PC-3 (cell line): ENCODE data around the gene P2RY2. TPM values are rescaled to one million over a fixed set of nuclear protein-coding genes. Genes with fewer than 3 reads are reported as not detected.

Source experiments
- ATAC-seq: fragments of 200-7000 bp; cut with Tn5 transposase; 2 replicates; pipeline ENCODE4 v1.9.1; 2020; ENCODE audit warnings: mild to moderate bottlenecking, moderate library complexity
- BruUV-seq: library from RNA; stranded (reverse); fragments of 400-500 nt; replicated peaks from 2 replicates; lab custom pipeline; 2021; lab: Mats Ljungman, UMichigan
- CTCF ChIA-PET: fragments of 300-600 bp; sonication (Branson Sonifier 250); formaldehyde crosslinking; loops from one replicate; lab custom pipeline; 2022; ENCODE audit warnings: antibody characterized with exemption; lab: Charles Lee
- POLR2A ChIA-PET: fragments of 300-600 bp; sonication (Branson Sonifier 250); formaldehyde crosslinking; loops from one replicate; lab custom pipeline; 2022; ENCODE audit warnings: antibody characterized with exemption; ENCODE audit not compliant: unreplicated experiment; lab: Charles Lee
- DNase-seq: peaks from one replicate; pipeline ENCODE4 v3.0.0-alpha.2; 2015
- H2AFZ ChIP-seq: fragments of 300-600 bp; sonication (generic); 2 replicates; pipeline ENCODE4 v1.6.0; 2016; ENCODE audit warnings: antibody characterized with exemption, low read length
- H3F3A ChIP-seq: fragments of 300-600 bp; sonication (generic); one replicate; pipeline ENCODE4 v1.6.0; 2017; ENCODE audit warnings: antibody characterized with exemption, low read length, control low read depth, mild to moderate bottlenecking; ENCODE audit not compliant: unreplicated experiment
- H3K27ac ChIP-seq: fragments of 300-600 bp; sonication (generic); 2 replicates; pipeline ENCODE4 v1.5.1; 2016; ENCODE audit warnings: mild to moderate bottlenecking, low read length
- H3K27me3 ChIP-seq: fragments of 300-600 bp; sonication (generic); 2 replicates; pipeline ENCODE4 v1.6.1; 2016; ENCODE audit warnings: low read length, mixed read lengths
- H3K36me3 ChIP-seq: fragments of 300-600 bp; sonication (generic); 2 replicates; pipeline ENCODE4 v1.6.1; 2016; ENCODE audit warnings: low read depth, mixed run types, low read length, mixed read lengths
- H3K4me1 ChIP-seq: fragments of 300-600 bp; sonication (generic); 2 replicates; pipeline ENCODE4 v1.5.1; 2016; ENCODE audit warnings: low read length; ENCODE audit not compliant: insufficient read depth
- H3K4me2 ChIP-seq: fragments of 300-600 bp; sonication (generic); 2 replicates; pipeline ENCODE4 v1.6.0; 2016; ENCODE audit warnings: low read length
- H3K4me3 ChIP-seq: fragments of 300-600 bp; sonication (generic); 2 replicates; pipeline ENCODE4 v1.5.1; 2016; ENCODE audit warnings: mild to moderate bottlenecking, low read length, mixed read lengths
- H3K79me2 ChIP-seq: fragments of 300-600 bp; sonication (generic); 2 replicates; pipeline ENCODE4 v1.6.1; 2017; ENCODE audit warnings: low read length, mixed read lengths
- H3K9ac ChIP-seq: fragments of 300-600 bp; sonication (generic); 2 replicates; pipeline ENCODE4 v1.6.0; 2016; ENCODE audit warnings: mild to moderate bottlenecking, low read length
- H3K9me2 ChIP-seq: fragments of 300-600 bp; sonication (generic); replicated peaks from 2 replicates; pipeline ENCODE4 v1.6.1; 2016; ENCODE audit warnings: mixed run types, low read length, mixed read lengths
- H3K9me3 ChIP-seq: fragments of 300-600 bp; sonication (generic); 2 replicates; pipeline ENCODE4 v1.6.1; 2016; ENCODE audit warnings: low read length, mixed read lengths
- H4K20me1 ChIP-seq: fragments of 300-600 bp; sonication (generic); 2 replicates; pipeline ENCODE4 v1.6.1; 2016; ENCODE audit warnings: low read length, mixed read lengths
- CTCF ChIP-seq: fragments of 300-600 bp; sonication (generic); conservative IDR thresholded peaks from 2 replicates; pipeline ENCODE4 v1.5.1; 2017; ENCODE audit warnings: antibody characterized with exemption, low read depth, mild to moderate bottlenecking, low read length
- EZH2 ChIP-seq: fragments of 300-600 bp; sonication (generic); IDR thresholded peaks from one replicate; pipeline ENCODE4 v1.6.1; 2017; ENCODE audit warnings: antibody characterized with exemption, mild to moderate bottlenecking, low read length; ENCODE audit not compliant: unreplicated experiment
- EZH2phosphoT487 ChIP-seq: fragments of 300-600 bp; sonication (generic); IDR thresholded peaks from 2 replicates; pipeline ENCODE4 v1.6.1; 2018; ENCODE audit warnings: mild to moderate bottlenecking, antibody characterized with exemption, low read length, borderline replicate concordance
- intact Hi-C: fragments of 100-400 bp; cut with micrococcal nuclease; formaldehyde crosslinking; loops from 2 replicates; pipeline ENCODE4 v1.9.0; 2023
- total RNA-seq: library from RNA; depleted of rRNA; stranded (reverse); fragments of >200 nt; gene quantifications from 2 replicates; pipeline ENCODE4 v1.2.3, GENCODE V29; 2014

Gene P2RY2
- total RNA-seq, 1 experiment from 2014 or later = 54.8 TPM

DNA sequence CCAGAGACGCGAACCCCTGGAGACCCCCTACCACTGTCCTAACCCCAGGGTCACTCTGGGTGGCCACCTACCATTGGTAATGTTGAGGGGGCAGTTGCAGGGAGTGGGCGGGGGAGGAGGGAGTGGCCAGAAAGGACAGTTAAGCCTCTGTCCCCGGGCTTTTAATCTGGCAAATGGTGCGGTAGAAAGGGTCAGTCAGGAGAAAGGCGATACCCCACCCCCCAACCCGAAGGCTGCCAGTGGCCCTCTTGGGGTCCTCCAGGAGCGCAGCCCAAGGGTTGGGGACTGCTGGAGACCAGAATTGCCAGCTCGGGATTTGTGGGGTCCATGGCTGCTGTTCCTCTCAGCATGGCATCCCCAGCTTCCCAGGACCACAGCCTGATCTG, 742 bp downstream of the P2RY2 start:
- H4K20me1 ChIP-seq = no peaks in the 10 kb centered on the region
- no TSS peak for BruUV-seq
- H3K9ac ChIP-seq = peak overlapping the region; percentile 73
- H3K36me3 ChIP-seq = peaks cover 8% of the 10 kb centered on the region; the same call in 1 of the 2 replicates
- no peaks in the 10 kb centered on the region for H3F3A ChIP-seq
- peak overlapping the region; percentile 91 for H3K4me2 ChIP-seq
- ChIA-PET CTCF (interaction anchor here (1.3 kb wide), 1 partner anchor 33 kb away, joined by 7 read pairs; no protein-coding TSS in a partner anchor), POLR2A (no interaction called here)
- H2AFZ ChIP-seq = peak overlapping the region; percentile 90
- H3K79me2 ChIP-seq = peaks cover 60% of the 10 kb centered on the region
- ATAC-seq (peak; percentile 6), DNase-seq (no peak)
- no peaks in the 10 kb centered on the region for H3K9me2 ChIP-seq
- no peaks in the 10 kb centered on the region for H3K9me3 ChIP-seq
- H3K4me1 ChIP-seq = peaks cover 37% of the 10 kb centered on the region
- TF ChIP-seq CTCF (no peak), EZH2 (no peak), EZH2phosphoT487 (no peak)
- no peak overlapping the region for H3K27ac ChIP-seq
- H3K4me3 ChIP-seq = peak overlapping the region; percentile 79
- intact Hi-C loops = loop anchor here (1.0 kb wide), 2 partner anchors 13 to 34 kb away; no protein-coding TSS in a partner anchor
- H3K27me3 ChIP-seq = no peaks in the 10 kb centered on the region

DNA sequence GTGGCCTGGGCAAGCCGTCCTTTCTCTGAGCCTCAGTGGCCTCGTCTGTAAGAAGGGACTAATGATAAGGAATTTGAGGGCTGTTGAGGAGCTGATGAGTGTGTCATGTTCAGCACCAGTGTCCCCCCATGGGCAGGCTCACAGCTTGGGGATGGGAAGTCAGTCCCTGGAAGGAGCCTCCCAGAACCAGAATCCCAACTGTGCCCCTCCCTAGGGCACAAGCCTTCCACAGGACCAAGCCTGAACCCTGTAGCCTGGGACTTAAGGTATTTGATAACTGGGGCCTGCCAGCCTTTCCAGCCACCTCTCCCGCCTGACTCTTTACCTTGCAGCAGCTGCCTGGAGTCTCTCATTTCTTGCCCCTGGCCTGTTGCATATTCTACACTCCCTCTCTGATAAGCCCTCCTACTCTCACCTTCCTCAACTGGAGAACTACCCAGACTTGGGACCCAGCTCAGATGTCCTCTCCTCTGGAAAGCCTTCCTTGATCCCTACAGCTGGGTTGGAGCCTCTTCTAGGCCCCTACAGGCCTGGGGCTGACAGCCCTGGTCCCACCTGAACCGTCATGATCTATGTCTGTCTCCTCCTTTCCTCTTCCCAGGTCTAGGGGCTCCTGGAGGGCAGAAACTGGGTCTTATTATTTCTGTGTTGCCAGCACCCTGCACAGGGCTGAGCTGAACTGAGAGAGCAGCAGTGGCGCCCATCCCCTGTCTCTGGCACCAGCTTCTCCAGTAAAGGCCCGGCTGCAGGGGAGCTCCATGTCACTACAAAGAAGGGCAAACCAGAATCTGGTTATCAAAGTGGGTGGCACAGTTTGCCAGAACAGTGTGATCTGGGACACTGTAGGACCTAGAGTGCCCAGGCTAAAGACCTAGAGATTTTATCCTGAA, 1.6 kb downstream of the P2RY2 start:
- Histone ChIP-seq H2AFZ (no peak overlapping the region), H3K27ac (no peak overlapping the region), H3K9me3 (no peaks in the 10 kb centered on the region), H3F3A (no peaks in the 10 kb centered on the region), H4K20me1 (no peaks in the 10 kb centered on the region), H3K36me3 (peaks cover 8% of the 10 kb centered on the region; the same call in 1 of the 2 replicates), H3K4me2 (peak overlapping the region; percentile 91), H3K4me3 (peak overlapping the region; percentile 79), H3K9me2 (no peaks in the 10 kb centered on the region), H3K4me1 (peaks cover 37% of the 10 kb centered on the region), H3K9ac (peak overlapping the region; percentile 73), H3K79me2 (peaks cover 68% of the 10 kb centered on the region), H3K27me3 (no peaks in the 10 kb centered on the region)
- POLR2A ChIA-PET = interaction anchor here (0.6 kb wide), 1 partner anchor 17 kb away, joined by 4 read pairs; no protein-coding TSS in a partner anchor
- DNase-seq (no peak), ATAC-seq (no peak)
- CTCF ChIA-PET = interaction anchor here (1.3 kb wide), 2 partner anchors 17 to 34 kb away, joined by 5 to 7 read pairs; no protein-coding TSS in a partner anchor
- TF ChIP-seq EZH2phosphoT487 (no peak), CTCF (no peak), EZH2 (no peak)
- BruUV-seq = no TSS peak
- intact Hi-C loops = no loop called here
